Bronchial epithelial cell (primary cell): ENCODE data around the gene HAUS2. TPM values are rescaled to one million over a fixed set of nuclear protein-coding genes. Genes with fewer than 3 reads are reported as not detected.
A peak's percentile ranks its signal among the peaks of the same experiment; 100 is the strongest.

Experiments used
- DNase-seq: peaks from one replicate; pipeline ENCODE4 v3.0.0-alpha.2; 2010; ENCODE audit warnings: low read depth
- FAIRE-seq: peaks from 2 replicates; lab custom pipeline; 2011; peaks lifted over from hg19 to GRCh38; lab: Jason Lieb, UNC
- H3K27me3 ChIP-seq: 2 replicates; pipeline ENCODE4 v1.5.1; 2011; ENCODE audit warnings: low read length; ENCODE audit not compliant: control insufficient read depth, insufficient read depth
- H3K36me3 ChIP-seq: 2 replicates; pipeline ENCODE4 v1.5.1; 2011; ENCODE audit warnings: low read length; ENCODE audit not compliant: control insufficient read depth, insufficient read depth
- H3K4me3 ChIP-seq: 2 replicates; pipeline ENCODE4 v1.5.1; 2011; ENCODE audit warnings: mild to moderate bottlenecking, low read depth, low read length, control low read depth
- CTCF ChIP-seq: IDR thresholded peaks from 2 replicates; pipeline ENCODE4 v1.5.1; 2011; ENCODE audit warnings: mild to moderate bottlenecking, moderate library complexity, low read length, control low read depth, inconsistent platforms; ENCODE audit not compliant: insufficient read depth, severe bottlenecking
- total RNA-seq: library from RNA; depleted of rRNA; stranded (reverse); fragments of >200 nt; gene quantifications from 2 replicates; pipeline ENCODE4 v1.2.1, GENCODE V29; 2014

Gene HAUS2
- total RNA-seq, 1 donor from 2014 or later: 28.2 TPM

DNA sequence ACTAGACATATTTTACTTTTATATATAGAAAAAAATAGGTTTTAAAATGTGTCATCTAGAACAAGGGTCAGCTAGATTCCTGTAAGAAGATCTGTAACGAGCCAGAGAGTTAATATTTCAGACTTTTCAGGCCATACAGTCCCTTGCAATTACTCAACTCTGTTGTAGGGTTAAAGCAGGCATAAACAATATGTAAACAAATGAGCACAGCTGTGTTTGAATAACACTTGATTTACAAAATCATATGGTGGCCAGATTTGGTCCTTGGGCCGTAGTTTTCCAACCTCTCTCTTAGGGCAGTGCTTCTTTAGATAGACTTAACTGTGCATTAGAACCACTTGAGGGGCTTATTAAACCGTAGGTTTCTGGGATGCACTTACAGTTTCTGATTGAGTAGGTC, 19.7 kb upstream of the HAUS2 start:
- FAIRE-seq: no peak
- Histone ChIP-seq H3K36me3 (peaks cover 3% of the 10 kb centered on the region), H3K4me3 (no peak overlapping the region), H3K27me3 (no peaks in the 10 kb centered on the region)
- no peak for DNase-seq
- no peak for TF ChIP-seq CTCF

DNA sequence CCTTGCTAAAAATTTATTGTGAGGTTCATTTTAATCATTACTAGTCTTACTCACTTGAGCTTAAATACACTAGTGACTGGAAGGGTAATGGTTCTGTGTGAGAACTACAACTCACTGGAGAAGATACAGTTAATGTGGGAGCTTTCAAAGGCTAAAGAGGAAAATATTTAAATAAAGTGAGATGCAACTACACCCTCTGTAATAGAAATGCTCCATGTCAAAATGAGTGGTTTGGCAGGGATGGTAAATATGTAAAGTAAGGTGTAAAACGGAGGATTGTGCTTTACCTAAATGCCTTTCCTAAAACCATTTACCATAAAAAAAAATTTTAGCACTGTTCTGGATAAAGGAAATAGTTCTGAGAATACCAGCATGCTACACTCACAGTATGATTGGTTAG, 15.4 kb upstream of the HAUS2 start:
- peaks cover 3% of the 10 kb centered on the region for H3K36me3 ChIP-seq
- no peak overlapping the region for H3K4me3 ChIP-seq
- no peak for DNase-seq
- no peak for TF ChIP-seq CTCF
- no peaks in the 10 kb centered on the region for H3K27me3 ChIP-seq
- FAIRE-seq: no peak

GRCh38 chr15:42544853-42545629, 3.6 kb upstream of the HAUS2 start:
- no peak for FAIRE-seq
- H3K36me3 ChIP-seq: peaks cover 15% of the 10 kb centered on the region

GRCh38 chr15:42547918-42548248, 755 bp upstream of the HAUS2 start:
- Histone ChIP-seq H3K27me3 (no peaks in the 10 kb centered on the region), H3K4me3 (peak overlapping the region; percentile 72), H3K36me3 (peaks cover 15% of the 10 kb centered on the region)
- FAIRE-seq (no peak), DNase-seq (peak; percentile 44)
- TF ChIP-seq CTCF: no peak

More at GRCh38 chr15:42544853-42545629, 3.6 kb upstream of the HAUS2 start:
- DNase-seq: no peak
- TF ChIP-seq CTCF: no peak
- H3K4me3 ChIP-seq: no peak overlapping the region
- no peaks in the 10 kb centered on the region for H3K27me3 ChIP-seq

- H3K36me3 ChIP-seq: peaks cover 10% of the 10 kb centered on the region
- no peaks in the 10 kb centered on the region for H3K27me3 ChIP-seq
- DNase-seq (peak; percentile 35), FAIRE-seq (no peak)
- no peak for TF ChIP-seq CTCF
- H3K4me3 ChIP-seq: peak overlapping the region; percentile 72
Observed at GRCh38 chr15:42549032-42549491, 424 bp downstream of the HAUS2 start.
